GM21723 (cell line): ENCODE results near the gene ABHD17B.
"Not testable (repeated sequence)": the region's sequence is repeated elsewhere in the genome, so short reads cannot be mapped to it uniquely, and the experiment has no call there.

Experiments
- ATAC-seq: cut with Tn5 transposase; IDR thresholded peaks from one replicate; pipeline ENCODE4 v1.9.1; 2021; ENCODE audit warnings: mild to moderate bottlenecking, moderate library complexity; ENCODE audit not compliant: unreplicated experiment

The ABHD17B gene

GRCh38 chr9:71911061-71911907 lies at the start of gene ABHD17B, which contains the start of gene C9orf85:
Gene ABHD17B (minus strand): TSS chr9:71911193. CDS start chr9:71875080, 36,113 bp downstream.
Gene C9orf85 (plus strand): TSS chr9:71911639. CDS start chr9:71911735, 96 bp downstream.
- ATAC-seq: peak; percentile 92

DNA sequence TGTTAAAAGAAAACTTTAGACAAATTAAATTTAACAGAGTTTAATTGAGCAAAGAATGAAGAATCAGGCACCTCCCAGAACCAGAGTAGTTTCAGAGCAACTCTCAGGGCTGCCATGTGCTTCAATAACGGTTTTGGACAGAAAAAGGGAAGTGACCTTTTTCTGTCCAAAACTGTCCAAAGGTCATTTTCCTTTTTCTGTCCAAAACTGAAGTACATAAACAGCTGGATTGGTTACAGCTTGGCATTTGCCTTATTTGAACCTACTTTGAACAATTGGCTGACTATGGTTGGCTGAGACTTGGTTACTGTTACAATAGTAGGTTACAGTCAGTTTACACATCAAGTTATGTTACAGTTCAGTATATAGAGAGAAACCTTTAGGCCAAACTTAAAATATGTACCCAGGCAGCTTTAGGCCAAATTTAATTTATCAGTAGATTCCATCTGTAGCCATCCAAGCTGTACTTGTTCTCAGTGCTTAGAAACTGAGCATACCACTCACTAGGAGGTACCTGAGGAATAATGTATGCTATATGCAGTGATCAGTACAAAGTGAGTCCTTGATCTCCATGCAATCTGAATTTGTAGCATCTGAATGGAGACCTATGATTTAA lies 44.4 kb upstream of the ABHD17B start:
- ATAC-seq: peak; percentile 60

DNA sequence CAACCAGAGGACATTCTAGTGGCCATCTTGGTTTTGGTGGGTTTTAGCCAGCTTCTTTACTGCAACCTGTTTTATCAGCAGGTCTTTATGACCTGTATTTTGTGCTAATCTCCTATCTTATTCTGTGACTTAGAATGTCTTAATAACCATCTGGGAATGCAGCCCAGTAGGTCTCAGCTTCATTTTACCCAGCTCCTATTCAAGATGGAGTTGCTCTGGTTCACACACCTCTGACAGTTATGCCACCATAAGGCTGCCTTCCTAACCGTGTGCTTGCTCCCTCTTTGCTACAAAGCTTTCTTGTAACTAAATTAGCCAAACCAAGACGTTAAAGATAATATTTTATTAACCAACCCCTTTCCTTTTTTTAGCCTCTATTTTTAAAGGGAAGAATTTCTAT lies 43.7 kb upstream of the ABHD17B start:
- not testable (repeated sequence) for ATAC-seq

DNA sequence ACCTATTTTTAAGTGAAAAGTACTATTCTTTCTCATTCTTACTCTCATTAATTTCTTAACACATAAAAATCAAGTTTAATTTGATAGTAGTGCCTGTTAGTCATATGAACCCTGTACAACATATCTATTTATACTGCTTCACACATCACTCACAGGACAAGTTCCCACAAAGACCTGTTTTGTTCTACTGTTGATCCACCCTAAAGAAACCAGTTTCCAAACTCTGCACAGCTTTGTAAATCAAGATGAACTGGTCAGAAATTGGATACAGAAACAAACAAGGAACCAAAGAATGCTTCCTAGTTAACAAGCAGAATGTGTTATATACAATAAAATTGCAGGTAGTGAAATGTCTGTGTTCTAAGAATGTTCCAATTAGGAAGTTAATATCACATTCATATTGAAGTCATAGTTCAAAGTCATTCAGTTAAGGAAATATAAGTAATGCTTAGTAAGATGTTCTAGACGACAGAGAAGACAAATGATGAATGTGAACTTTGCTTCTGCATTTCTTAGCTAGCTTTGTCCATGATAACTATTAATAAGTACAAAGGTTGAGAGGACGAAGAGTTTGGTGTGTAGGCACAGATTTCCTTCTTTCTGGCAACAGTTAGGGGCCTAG lies 33.9 kb upstream of the ABHD17B start:
- ATAC-seq: no peak

DNA sequence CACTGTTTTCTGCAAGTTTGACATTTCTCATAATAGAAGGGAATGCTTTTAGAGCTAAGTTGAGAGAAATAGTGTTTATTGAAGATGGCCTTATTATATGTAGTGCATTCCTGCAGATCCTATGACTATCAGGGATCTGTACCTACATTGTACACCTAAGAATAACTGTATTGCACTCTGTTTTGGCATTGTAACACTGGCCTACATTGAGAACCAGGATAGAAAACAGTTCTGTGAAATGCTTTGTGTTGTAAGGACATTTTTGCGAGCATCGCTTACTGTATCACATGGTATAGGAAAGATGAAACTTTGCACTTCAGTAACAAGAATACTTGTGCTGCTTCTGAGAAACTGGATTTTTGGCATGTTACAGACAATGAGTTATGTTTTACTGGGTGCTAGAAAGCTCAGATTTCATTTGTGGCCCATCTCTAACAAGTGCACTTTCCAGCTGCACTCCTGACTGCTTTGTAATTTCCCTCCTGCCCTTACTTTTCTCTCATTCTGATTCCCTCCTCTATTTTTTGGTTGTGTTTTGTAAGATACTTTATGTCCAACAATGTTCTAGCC lies 31.1 kb upstream of the ABHD17B start:
- no peak for ATAC-seq

DNA sequence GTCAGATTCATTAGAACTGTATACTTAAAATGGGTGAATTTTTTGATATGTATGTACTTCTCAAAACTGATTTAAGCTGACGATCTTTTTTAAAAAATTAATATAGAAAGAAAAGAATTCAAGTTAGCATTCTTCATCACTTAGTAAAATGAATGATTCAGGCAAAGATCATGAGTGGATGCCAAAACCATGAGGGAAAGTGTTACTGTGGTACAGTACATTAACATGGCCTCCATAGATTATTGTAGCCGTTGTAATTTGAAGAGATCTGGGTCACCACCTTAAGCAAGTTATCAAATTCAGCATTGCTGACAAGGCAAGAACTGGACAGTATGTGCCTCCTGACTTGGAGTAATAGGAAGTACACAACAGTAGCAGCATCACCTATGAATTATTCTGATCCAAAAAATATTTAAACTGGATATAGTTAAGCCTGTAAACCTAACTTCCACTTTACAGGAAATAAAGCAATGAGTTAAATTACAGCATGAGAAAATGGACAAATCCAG lies 30.1 kb upstream of the ABHD17B start:
- ATAC-seq: no peak

DNA sequence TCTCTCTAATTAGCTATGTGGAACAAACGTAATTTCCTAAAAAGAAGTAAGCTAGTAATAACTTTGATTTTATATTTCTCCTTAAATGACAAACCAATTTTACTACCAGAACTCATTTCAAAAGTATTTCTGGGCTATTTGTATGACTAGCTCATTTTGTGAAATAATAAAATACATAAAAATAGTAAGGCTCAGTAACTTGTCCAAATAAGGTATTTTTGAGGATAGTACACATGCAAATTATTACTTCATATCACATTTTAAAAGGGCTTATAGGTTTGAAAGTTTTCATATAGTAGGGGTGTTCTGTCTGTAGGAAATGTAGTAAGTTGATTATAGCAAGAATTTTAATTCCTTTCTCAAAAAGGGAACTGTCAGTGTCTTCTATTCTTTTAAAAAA lies 26.9 kb upstream of the ABHD17B start:
- ATAC-seq: no peak

- ATAC-seq: no peak
Measured at GRCh38 chr9:71937070-71937625, 26.2 kb upstream of the ABHD17B start.

DNA sequence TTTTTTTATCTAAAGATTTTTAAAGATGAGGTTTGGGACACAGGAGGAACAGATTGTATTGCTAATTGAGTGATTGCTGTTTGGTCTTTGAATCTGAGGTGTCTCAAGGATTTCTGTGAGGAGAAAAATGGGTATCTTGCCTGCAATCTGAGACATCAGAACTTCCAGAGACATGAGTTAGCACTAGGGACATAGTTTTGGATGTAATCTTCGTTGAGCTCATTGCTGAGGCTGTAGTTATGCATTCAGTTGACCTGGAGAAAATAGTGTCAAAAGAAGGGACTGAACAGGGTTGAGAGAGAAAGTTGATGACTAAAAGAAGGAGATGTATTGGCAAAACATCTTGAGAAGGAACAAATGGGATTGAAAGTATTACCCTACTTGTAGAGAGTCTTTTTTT lies 25.1 kb upstream of the ABHD17B start:
- ATAC-seq: no peak

DNA sequence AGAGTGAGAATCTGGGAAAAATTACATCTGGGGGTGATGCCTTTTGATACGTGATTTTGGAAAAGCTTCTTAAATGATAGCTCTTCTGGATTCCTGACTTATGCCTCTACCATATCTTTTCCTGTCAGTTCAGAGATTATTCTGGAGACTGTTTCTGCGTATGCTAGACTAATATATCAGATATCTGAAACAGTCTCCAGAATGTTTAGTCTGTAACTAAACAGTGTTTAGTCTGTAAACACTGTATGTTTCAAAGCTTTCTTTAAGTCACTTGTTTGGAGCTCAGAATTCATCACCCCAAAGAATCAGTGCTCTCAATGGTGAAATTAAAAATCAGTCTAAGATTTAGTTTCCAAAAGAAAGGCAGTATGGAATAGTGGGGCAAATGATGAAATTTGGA lies 20.2 kb upstream of the ABHD17B start:
- ATAC-seq: no peak

DNA sequence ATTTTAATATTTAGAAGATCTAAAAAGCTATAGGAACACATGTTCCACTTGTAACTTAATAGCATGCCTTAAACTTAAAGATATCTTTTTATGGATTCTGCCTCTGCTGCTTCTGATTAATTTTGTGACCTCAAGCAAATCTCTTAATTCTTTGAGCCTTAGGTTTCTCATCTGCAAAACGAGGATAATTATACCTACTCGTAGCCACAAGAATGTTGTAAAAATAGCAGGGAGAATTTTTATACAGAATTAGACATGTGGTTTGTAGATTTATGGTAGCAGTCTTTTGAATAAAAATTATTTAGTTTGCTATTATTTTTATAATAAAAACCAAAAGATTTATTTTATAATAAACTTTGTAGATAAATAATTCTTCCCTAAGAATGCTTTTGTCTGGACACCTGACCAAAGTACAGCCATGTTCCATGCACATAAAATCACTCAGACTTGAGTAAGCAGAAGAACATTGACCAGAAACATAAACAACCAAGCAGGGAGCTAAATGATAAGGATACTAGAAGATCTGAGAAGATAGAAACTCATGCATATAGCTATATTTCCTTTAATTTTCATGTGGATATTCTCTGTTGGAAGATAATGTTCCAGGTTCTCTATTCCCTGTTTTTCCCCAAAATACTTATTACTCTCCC lies 18.9 kb upstream of the ABHD17B start:
- ATAC-seq: no peak

- ATAC-seq: no peak
Measured at GRCh38 chr9:71929223-71929622, 18.2 kb upstream of the ABHD17B start.

DNA sequence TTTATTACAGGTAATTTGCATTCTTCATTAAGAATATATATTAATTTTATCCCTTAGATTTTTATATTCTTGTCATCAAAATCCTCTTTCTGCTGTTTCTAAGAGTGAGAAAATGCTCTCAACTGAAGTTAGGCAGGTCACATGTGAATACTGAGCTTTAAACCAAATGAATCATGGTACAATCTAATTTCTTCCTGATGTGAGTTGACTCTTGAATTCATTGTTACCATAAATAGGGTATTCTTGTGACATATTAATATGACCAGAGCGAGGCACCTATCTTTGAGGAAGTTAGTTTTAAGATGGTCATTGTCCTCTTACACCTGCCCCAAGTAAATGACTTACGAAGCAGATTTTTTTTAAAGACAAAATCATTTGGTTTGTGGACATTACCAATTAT lies 17.8 kb upstream of the ABHD17B start:
- no peak for ATAC-seq

DNA sequence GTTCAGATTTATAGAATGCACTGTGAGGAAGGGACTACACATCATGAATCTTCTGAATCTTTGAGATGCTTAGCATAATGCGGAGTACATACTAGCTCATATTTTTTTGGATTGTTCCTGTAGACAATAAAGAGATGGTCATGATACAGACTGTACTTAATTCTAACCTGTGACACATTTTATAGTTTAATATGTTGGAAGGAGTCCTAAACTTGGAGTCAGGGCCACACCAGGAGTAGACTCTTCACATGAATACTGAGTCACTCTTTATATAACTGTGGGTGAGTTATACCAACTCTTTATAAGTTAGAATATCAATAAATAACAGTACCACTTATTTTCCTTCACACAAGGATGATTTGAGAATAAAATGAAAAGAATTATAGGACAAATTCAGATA lies 17.4 kb upstream of the ABHD17B start:
- no peak for ATAC-seq

DNA sequence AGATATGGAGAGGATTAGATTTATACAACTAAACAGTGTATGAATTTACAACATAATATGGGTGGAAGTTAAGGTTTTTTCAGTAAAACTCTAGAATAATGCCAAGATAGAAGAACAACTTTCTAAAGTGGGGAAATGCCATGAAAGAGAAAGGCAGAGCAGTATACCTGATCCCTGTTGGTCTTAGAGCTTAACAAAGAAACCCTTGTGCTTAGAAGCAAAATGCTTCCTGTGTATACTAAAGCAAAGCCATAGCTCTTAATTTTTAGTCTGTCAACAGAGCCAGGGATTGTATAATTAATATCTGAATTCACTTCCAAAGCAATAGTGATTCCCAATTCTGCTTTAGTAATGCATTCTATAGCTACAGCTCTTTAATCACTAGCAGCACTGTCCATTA lies 14.8 kb upstream of the ABHD17B start:
- no peak for ATAC-seq

DNA sequence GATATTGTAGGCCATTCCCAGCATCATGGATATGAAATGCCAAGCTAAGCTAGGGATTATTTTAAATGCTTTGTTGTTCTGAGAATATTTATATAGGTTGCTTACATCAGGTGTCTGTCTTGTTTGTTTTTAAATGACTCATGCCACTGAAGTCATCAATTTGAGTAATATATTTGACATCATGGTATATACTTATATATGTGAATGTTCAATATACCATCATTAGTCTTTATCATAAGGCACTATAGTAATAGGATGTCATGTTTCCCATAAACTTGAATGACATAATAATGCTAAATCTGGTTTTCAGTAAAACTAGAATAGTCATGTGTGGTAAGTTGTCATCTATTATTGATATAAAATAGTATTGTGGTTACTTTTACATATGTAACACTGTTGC lies 13.6 kb upstream of the ABHD17B start:
- ATAC-seq: no peak

DNA sequence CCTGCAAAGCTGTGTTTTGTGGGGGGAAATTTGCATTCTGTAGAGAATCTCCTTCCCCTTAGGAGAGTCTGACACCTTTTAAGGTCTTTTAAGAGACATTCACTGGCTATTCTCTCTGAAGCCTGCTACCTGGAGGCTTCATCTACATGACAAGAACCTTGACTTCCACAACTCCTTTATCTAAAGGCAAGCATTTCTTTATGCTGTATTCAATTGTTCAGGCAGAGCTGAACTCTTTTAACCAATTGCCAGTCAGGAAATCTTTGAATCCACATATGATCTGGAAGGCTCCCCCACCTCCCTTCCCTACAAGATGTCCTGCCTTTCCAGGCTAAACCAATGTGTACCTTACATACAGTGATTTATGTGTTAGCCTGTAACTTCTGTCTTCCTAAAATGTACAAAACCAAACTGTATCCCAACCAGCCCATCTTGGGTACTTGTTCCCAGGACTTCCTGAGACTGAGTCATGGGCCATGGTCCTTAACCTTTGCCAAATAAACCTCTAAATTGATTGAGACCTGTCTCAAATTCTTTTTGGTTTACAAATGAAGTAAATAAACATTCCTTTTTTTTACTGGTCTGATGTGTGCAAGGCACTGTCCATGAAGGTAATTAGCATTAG lies 10.3 kb upstream of the ABHD17B start:
- no peak for ATAC-seq

GRCh38 chr9:71920456-71921189 lies 9.6 kb upstream of the ABHD17B start:
- no peak for ATAC-seq

GRCh38 chr9:71918419-71918818 lies 7.4 kb upstream of the ABHD17B start:
- ATAC-seq: no peak
